DOHH2 (cell line): ENCODE measurements around the gene KSR1.

Experiments used
- CTCF ChIP-seq: fragments of 200-600 bp; sonication (generic); IDR thresholded peaks from one replicate; pipeline ENCODE4 v1.5.1; 2014; ENCODE audit warnings: antibody characterized with exemption, mild to moderate bottlenecking, low read depth, low read length; ENCODE audit not compliant: poor library complexity, severe bottlenecking
- EZH2phosphoT487 ChIP-seq: fragments of 200-600 bp; sonication (generic); IDR thresholded peaks from 2 replicates; pipeline ENCODE4 v1.6.1; 2017; ENCODE audit warnings: borderline replicate concordance, mild to moderate bottlenecking, antibody characterized with exemption, low read length, moderate library complexity, mixed read lengths

DNA sequence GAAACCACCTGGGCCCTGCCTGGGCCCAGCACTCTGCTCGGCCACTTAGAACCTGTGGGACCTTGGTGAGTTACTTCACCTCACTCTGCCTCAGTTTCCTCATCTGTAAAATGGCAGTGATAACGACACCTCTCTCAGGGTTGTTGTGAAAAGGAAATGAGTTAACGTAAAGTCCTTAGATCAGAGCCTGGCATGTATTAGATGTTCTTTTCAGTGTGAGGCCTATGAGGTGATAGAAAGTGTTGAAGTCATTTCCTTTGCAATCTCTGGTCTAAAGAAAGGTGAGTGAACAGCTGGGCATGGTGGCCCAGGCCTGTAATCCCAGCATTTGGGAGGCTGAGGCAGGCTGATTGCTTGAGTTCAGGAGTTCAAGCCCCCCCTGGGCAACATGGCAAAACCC lies 123.1 kb downstream of the KSR1 start:
- TF ChIP-seq CTCF (no peak), EZH2phosphoT487 (no peak)
